Testis (tissue), 2 donors: ENCODE data around the gene RPS27.

ENCODE experiments used
- CTCF ChIP-seq, 3 experiments: fragments of 450-650 bp in 2 of 3; fragments of 200-600 bp in 1 of 3; sonication (generic) in 1 of 3; IDR thresholded peaks; one replicate each; pipeline ENCODE4 v1.5.1; 2016 to 2019; ENCODE audit warnings: antibody characterized with exemption in 3 of 3, mild to moderate bottlenecking in 2 of 3, moderate library complexity in 1 of 3
- POLR2A ChIP-seq: fragments of 450-650 bp; IDR thresholded peaks from one replicate; pipeline ENCODE4 v1.6.1; 2017; ENCODE audit warnings: antibody characterized with exemption, mild to moderate bottlenecking, moderate library complexity

GRCh38 chr1:153962088-153963029 is 28.2 kb upstream of the RPS27 start:
- peak in 1 of 3 experiments; percentile 1 for TF ChIP-seq CTCF (IDR thresholded peaks at IDR 0.05)
- no peak for TF ChIP-seq POLR2A
